GM18861 (cell line): Measurements from ENCODE around the gene CIRBP.

Experiments
- ATAC-seq: cut with Tn5 transposase; IDR thresholded peaks from one replicate; pipeline ENCODE4 v1.9.1; 2021; ENCODE audit not compliant: unreplicated experiment

Gene CIRBP

GRCh38 chr19:1278713-1279660 lies 9.9 kb downstream of the CIRBP start:
- no peak for ATAC-seq

DNA sequence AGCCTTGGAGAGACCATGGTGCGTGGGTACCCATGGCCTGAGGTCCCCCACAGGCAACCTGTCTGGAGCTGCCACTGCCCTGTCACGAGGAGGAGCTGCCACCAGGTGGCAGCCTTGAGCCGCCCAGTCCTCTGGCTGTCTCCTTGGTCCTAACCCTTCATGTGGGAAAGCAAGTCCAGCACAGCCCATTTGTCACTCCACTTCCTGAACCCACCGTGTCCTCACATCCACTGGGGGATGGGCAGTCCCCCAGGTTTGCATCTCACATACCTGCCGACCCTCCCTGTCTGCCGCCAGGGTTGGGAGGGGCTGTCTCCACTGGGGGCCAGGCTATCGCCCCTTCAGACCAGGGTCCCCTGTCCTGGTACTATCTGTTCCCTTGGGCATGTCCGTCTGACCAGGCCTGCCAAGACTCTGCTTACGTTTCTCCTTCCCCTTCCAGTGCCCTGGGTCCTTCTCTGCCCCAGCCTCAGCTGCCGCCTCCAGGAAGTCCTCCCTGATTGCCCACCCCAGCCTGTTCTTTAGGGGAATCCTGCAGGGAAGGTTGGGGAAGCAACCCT lies 10.7 kb downstream of the CIRBP start:
- ATAC-seq = no peak

- no peak for ATAC-seq
These were observed 11.8 kb downstream of the CIRBP start for GRCh38 chr19:1280636-1281568.

- no peak for ATAC-seq
These were observed 12.6 kb downstream of the CIRBP start for GRCh38 chr19:1281569-1282287.

DNA sequence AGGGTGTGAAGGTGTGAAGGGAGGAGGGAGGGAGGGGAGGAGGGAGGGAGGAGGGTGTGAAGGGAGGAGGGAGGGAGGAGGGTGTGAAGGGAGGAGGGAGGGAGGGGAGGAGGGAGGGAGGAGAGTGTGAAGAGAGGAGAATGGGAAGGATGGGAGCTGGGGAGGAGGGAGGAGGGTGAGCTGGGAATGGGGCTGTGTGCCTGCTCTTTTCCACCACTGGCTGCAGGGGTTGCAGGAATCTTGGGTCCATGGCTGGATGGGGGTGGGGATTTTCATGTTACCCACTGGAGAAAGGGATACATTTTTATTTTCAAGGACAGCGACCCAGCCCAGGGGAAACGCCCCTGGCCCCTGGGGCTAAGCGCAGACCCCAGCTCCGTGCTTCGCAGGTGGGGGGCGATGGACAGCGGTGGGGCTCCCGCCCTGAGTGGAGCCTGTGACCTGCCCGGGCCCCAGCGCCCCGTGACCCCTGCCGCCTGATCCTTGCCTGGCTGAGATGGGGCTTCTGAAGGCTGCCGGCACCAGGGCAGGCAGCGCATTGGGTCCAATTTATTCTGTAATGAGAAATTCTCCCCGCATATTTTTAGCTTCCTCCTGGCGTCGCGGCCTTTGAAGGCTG lies 13.6 kb downstream of the CIRBP start:
- ATAC-seq = no peak

GRCh38 chr19:1283207-1283916 lies 14.2 kb downstream of the CIRBP start:
- ATAC-seq = no peak

- ATAC-seq = no peak
These were observed 14.8 kb downstream of the CIRBP start for GRCh38 chr19:1283917-1284292.

DNA sequence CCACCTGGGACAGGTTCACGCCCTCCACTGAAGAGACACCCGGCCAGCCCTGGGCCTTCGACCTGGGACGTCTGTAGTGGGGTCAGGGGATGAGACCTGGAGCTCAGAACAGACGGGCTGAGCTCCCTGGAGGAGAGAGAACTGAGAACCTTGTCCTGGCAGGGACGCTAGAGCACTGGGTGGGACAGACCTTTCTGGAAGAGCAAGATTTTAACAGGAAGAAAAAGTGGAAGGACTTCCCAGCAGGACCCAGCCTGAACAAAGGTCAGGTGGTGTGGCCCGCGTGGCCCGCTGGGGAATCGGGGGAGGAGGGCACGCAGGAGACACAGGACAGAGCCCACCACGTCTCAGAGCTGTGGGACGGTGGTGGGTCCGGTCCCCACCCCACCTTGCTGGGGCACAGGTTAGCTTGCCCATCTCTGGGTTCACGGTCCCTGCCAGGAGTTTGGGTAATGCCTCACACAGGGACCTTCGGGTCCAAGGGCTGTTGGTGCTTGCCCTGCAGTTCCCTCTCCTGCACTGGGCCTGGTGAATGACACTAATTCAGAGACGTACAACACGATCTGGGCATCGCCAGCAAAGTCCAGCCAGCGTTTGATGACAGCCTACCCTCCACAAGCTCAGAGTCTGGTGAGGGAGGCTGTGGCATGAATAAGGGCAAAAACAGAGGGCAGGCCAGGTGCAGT lies 15.3 kb downstream of the CIRBP start:
- ATAC-seq = no peak

GRCh38 chr19:1284979-1285736 lies 16.0 kb downstream of the CIRBP start:
- ATAC-seq = no peak

GRCh38 chr19:1285737-1286360 lies 16.7 kb downstream of the CIRBP start, which contains the start of gene EFNA2:
Gene EFNA2, plus strand, starts transcription at chr19:1285873. Its CDS starts 296 bp downstream, at chr19:1286169.
- ATAC-seq = no peak

GRCh38 chr19:1286487-1287353 lies 17.6 kb downstream of the CIRBP start:
- ATAC-seq = no peak

DNA sequence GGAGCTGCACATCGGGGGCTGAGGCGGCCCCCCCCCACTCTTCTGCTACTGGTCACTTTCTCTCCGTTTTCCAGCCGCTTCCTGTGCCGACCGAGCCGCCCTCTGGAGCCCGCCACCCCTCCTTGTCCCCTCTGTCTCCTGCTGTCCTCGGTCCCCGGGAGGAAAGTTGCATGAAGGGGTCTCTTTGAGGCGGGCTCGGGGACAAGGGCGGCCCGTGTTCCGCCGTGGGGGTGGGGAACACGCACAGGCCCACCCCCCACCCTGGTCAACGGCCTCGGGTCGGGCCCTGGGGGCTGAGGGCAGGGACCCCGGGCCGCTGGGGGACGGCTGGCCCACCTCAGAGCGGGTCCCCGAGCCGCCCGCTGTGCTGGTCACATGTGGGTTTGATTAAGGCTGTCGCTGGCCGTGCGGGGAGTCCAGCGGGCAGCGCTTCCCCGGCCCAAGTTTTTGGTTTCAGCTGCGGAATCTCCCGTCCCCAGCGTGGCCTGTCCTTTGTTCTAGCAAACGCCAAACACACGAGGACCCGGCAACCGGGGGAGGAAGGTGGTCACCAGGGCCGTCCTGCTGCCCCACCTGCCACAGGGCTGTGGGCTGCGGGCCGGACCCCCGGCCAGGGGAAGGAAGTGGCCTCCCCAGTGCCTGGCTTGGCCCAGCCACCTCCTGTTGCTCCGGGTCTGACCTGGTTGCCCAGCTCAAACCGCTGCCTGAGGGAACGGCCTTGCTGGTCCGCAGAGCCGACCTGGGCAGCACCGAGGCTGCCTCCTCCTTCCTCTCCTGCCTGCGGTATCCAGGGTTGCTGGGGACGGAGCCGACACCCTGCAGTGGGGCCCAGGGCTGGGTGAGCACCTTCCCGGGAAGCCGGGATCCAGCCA lies 18.5 kb downstream of the CIRBP start:
- no peak for ATAC-seq

- no peak for ATAC-seq
These were observed 19.1 kb downstream of the CIRBP start for GRCh38 chr19:1288226-1288612.

DNA sequence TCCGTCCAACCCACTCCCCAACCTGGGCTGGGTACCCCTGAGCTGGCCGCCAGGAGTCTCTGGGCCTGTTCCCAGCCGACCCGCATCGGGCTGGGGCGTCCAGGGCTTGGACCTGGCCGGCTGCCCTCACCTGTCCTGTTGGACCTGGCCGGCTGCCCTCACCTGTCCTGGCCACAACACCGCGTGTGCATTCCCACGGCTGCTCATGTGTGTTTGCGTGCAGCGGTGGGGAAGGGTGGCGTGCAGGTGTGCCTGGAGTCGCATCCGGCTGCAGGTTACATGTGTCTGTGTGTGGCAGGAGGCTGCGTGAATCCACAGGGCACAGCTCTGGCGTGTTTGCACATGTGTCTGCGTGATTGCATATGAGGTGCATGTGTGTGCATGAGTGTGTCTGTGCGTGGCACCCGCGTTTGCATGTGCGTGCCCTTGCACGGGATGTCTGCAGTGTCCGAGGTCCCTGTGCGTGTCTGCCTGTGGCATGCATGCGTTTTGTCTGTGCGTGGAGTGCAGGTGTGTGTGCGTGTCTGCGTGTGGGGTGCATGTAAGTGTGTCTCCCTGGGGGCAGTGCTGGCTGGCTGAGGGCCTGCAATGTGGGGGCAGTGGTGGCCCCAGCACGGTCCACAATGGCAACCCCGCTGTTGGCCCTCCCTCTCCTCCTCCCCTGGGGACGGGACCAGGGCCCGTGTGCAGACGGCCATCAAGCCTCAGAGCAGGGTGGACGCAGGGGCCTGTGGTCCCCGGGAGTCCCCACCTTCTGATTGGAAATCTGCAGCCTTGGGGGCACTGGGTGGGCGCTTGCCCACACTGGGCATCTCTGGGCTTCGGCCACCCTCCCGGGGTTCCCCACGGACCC lies 19.9 kb downstream of the CIRBP start:
- no peak for ATAC-seq

DNA sequence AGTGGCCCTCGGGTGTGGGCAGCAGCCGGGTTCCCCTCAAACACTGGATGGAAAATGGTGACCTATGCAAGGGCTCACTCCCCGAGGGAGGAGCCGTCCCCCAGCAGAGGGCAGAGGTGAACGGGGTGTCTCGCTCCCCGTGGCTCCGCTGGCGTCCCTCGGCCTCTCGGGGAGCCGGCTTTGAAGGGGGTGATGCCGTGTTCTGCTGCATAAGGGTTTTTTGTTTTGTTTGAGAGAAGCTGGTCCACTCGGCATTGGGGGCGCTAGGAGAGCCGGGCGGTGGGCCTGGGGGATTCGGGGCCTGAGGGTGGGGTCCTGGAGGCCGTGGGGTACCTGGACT lies 20.5 kb downstream of the CIRBP start:
- ATAC-seq = no peak
